A549 (cell line): ENCODE data around the gene MED13L. TPM values are rescaled to one million over a fixed set of nuclear protein-coding genes. Genes with fewer than 3 reads are reported as not detected.
A peak's percentile ranks its signal among the peaks of the same experiment; 100 is the strongest.

ENCODE experiments used
- ATAC-seq, 2 experiments: fragments of 200-7000 bp in 1 of 2; fragments of >200 bp in 1 of 2; cut with Nextera tagmentation in 1 of 2; cut with Tn5 transposase in 1 of 2; 3 replicates each; pipeline versions ENCODE4 v1.8.0 to v1.9.1; 2018 to 2020; ENCODE audit warnings: mild to moderate bottlenecking in 1 of 2, moderate library complexity in 1 of 2
- CTCF ChIA-PET: fragments of 300-600 bp; sonication (Branson Sonifier 250); formaldehyde crosslinking; extraction: SDS; loops from one replicate; lab custom pipeline; 2021; ENCODE audit warnings: antibody characterized with exemption, inconsistent platforms; lab: Yijun Ruan, JAX
- POLR2A ChIA-PET: fragments of 350-600 bp; formaldehyde crosslinking; extraction: SDS; loops from one replicate; lab custom pipeline; 2021; ENCODE audit warnings: antibody characterized with exemption, inconsistent platforms; lab: Yijun Ruan, JAX
- DNase-seq, 2 experiments: peaks; one replicate each; pipeline versions ENCODE4 v3.0.0 to v3.0.0-alpha.2; 2011 to 2016; ENCODE audit warnings: low read depth in 1 of 2, low spot score in 1 of 2
- FAIRE-seq: peaks from 2 replicates; lab custom pipeline; 2011; peaks lifted over from hg19 to GRCh38; lab: Jason Lieb, UNC
- H3K27ac ChIP-seq, 2 experiments: fragments of >200 bp; sonication (Bioruptor Twin); formaldehyde crosslinking; 3 replicates each; pipeline ENCODE4 v1.5.1; 2016 to 2017
- H3K4me1 ChIP-seq: fragments of >200 bp; sonication (Bioruptor Twin); formaldehyde crosslinking; 3 replicates; pipeline ENCODE4 v1.6.1; 2016
- H3K4me2 ChIP-seq: fragments of >200 bp; sonication (Bioruptor Twin); formaldehyde crosslinking; 3 replicates; pipeline ENCODE4 v1.6.1; 2016
- H3K4me3 ChIP-seq: fragments of >200 bp; sonication (Bioruptor Twin); formaldehyde crosslinking; 3 replicates; pipeline ENCODE4 v1.5.1; 2016
- H3K9me3 ChIP-seq: fragments of >200 bp; sonication (Bioruptor Twin); formaldehyde crosslinking; 3 replicates; pipeline ENCODE4 v1.6.1; 2016
- ATOH8 ChIP-seq: fragments of 250-450 bp; sonication (Bioruptor Pico); IDR thresholded peaks from 2 replicates; pipeline ENCODE4 v1.5.0; 2020; ENCODE audit warnings: low read depth, mild to moderate bottlenecking, moderate library complexity
- BCL3 ChIP-seq: fragments of >200 bp; sonication (Bioruptor Twin); formaldehyde crosslinking; IDR thresholded peaks from 3 replicates; pipeline ENCODE4 v1.6.1; 2016
- CHD2 ChIP-seq: fragments of 150-350 bp; IDR thresholded peaks from 2 replicates; pipeline ENCODE4 v1.6.1; 2014; ENCODE audit warnings: low read length; ENCODE audit not compliant: partially characterized antibody
- CTCF ChIP-seq: fragments of >200 bp; sonication (Bioruptor Twin); formaldehyde crosslinking; IDR thresholded peaks from 3 replicates; pipeline ENCODE4 v1.5.1; 2016
- E2F6 ChIP-seq: IDR thresholded peaks from 2 replicates; pipeline ENCODE4 v1.6.1; 2012; ENCODE audit warnings: low read depth, borderline replicate concordance
- EHMT2 ChIP-seq: fragments of 200-600 bp; sonication (generic); IDR thresholded peaks from 2 replicates; pipeline ENCODE4 v1.6.1; 2016; ENCODE audit warnings: antibody characterized with exemption, low read depth, mild to moderate bottlenecking, moderate library complexity
- ELK1 ChIP-seq: fragments of 150-350 bp; IDR thresholded peaks from 2 replicates; pipeline ENCODE4 v1.6.1; 2014; ENCODE audit warnings: low read depth, mild to moderate bottlenecking, low read length
- EP300 ChIP-seq, 2 experiments: fragments of >200 bp; sonication (Bioruptor Twin); formaldehyde crosslinking; IDR thresholded peaks; 2 replicates in 1 of 2; 3 replicates in 1 of 2; pipeline ENCODE4 v1.6.1; 2016 to 2017
- ESRRA ChIP-seq: fragments of 150-350 bp; IDR thresholded peaks from 2 replicates; pipeline ENCODE4 v1.6.1; 2014; ENCODE audit warnings: mild to moderate bottlenecking, low read length, borderline replicate concordance
- FOSB ChIP-seq: fragments of 250-450 bp; sonication (Bioruptor Pico); IDR thresholded peaks from 2 replicates; pipeline ENCODE4 v1.5.0; 2020; ENCODE audit warnings: mild to moderate bottlenecking, moderate library complexity
- FOXS1 ChIP-seq: fragments of 250-450 bp; sonication (Bioruptor Pico); IDR thresholded peaks from 2 replicates; pipeline ENCODE4 v1.5.0; 2020; ENCODE audit warnings: mild to moderate bottlenecking, moderate library complexity
- GATA3 ChIP-seq: IDR thresholded peaks from 2 replicates; pipeline ENCODE4 v1.6.1; 2012; ENCODE audit warnings: borderline replicate concordance
- HDAC2 ChIP-seq: fragments of 200-600 bp; sonication (generic); IDR thresholded peaks from 2 replicates; pipeline ENCODE4 v1.6.1; 2016
- HMGXB4 ChIP-seq: fragments of 250-450 bp; sonication (Bioruptor Pico); IDR thresholded peaks from 2 replicates; pipeline ENCODE4 v1.5.0; 2021; ENCODE audit warnings: mild to moderate bottlenecking, moderate library complexity, borderline replicate concordance
- HOXB5 ChIP-seq: fragments of 250-450 bp; sonication (Bioruptor Pico); IDR thresholded peaks from 2 replicates; pipeline ENCODE4 v1.5.0; 2020; ENCODE audit warnings: mild to moderate bottlenecking, moderate library complexity
- JUNB ChIP-seq: fragments of >200 bp; sonication (Bioruptor Twin); formaldehyde crosslinking; IDR thresholded peaks from 2 replicates; pipeline ENCODE4 v1.6.1; 2016
- KDM1A ChIP-seq: fragments of 200-600 bp; sonication (generic); IDR thresholded peaks from 2 replicates; pipeline ENCODE4 v1.6.1; 2016; ENCODE audit warnings: low read depth, mild to moderate bottlenecking
- MAZ ChIP-seq: fragments of 150-350 bp; IDR thresholded peaks from 2 replicates; pipeline ENCODE4 v1.6.1; 2014; ENCODE audit warnings: antibody characterized with exemption, low read depth, low read length, borderline replicate concordance
- NPAS2 ChIP-seq: fragments of 250-450 bp; sonication (Bioruptor Pico); IDR thresholded peaks from 2 replicates; pipeline ENCODE4 v1.8.0; 2022; ENCODE audit warnings: mild to moderate bottlenecking, moderate library complexity, borderline replicate concordance
- NR3C1 ChIP-seq: fragments of >200 bp; sonication (Bioruptor Twin); formaldehyde crosslinking; IDR thresholded peaks from 3 replicates; pipeline ENCODE4 v1.6.1; 2017
- POLR2A ChIP-seq: IDR thresholded peaks from 2 replicates; pipeline ENCODE4 v1.6.1; 2012; ENCODE audit warnings: mild to moderate bottlenecking, low read length
- POLR2AphosphoS2 ChIP-seq: conservative IDR thresholded peaks from 2 replicates; pipeline ENCODE4 v1.6.1; 2012; ENCODE audit warnings: low read length, improper control_type of control experiment, inconsistent platforms
- RARB ChIP-seq: fragments of 250-450 bp; sonication (Bioruptor Pico); IDR thresholded peaks from 2 replicates; pipeline ENCODE4 v1.8.0; 2021; ENCODE audit warnings: mild to moderate bottlenecking, moderate library complexity
- SREBF2 ChIP-seq: fragments of 450-650 bp; IDR thresholded peaks from 2 replicates; pipeline ENCODE4 v1.6.1; 2014; ENCODE audit warnings: mild to moderate bottlenecking, moderate library complexity
- TP53 ChIP-seq: fragments of 250-450 bp; sonication (Bioruptor Pico); IDR thresholded peaks from 2 replicates; pipeline ENCODE4 v1.5.0; 2021; ENCODE audit warnings: mild to moderate bottlenecking, moderate library complexity
- ZSCAN20 ChIP-seq: fragments of 250-450 bp; sonication (Bioruptor Pico); IDR thresholded peaks from 2 replicates; pipeline ENCODE4 v1.8.0; 2022; ENCODE audit warnings: mild to moderate bottlenecking, moderate library complexity
- WGBS: methylation state at CpG from one replicate; pipeline ENCODE4 v1.1.6; 2017; ENCODE audit errors: missing lambda C conversion rate; 5-methylcytosine and 5-hydroxymethylcytosine counted together
- polyA plus RNA-seq, 4 experiments: library from polyadenylated mRNA; depleted of rRNA in 3 of 4; stranded (reverse); fragments of >200 nt; fragmentation: RNase III in 1 of 4; extraction: RNeasy Plus Mini Kit Qiagen cat#74134 plus additional on column Dnase treatment in 1 of 4; gene quantifications; 2 replicates in 3 of 4; 3 replicates in 1 of 4; pipeline ENCODE4 v1.2.3, GENCODE V29; 2011 to 2017

The MED13L gene
- polyA plus RNA-seq, 2 of the 4 experiments (the other 2 are of a cell fraction) = 23.2 to 134 TPM

- POLR2A ChIA-PET = no interaction called here
- TF ChIP-seq KDM1A = no peak
- TF ChIP-seq JUNB = no peak
- no peak for TF ChIP-seq FOXS1 (CRISPR knock-in tag)
- TF ChIP-seq BCL3 = no peak
- TF ChIP-seq CHD2 = no peak
- TF ChIP-seq ATOH8 = no peak
- no peak for TF ChIP-seq POLR2AphosphoS2
- no peak for TF ChIP-seq HOXB5
- TF ChIP-seq POLR2A = no peak
- TF ChIP-seq EHMT2 = no peak
- Histone ChIP-seq H3K27ac (no peak overlapping the region), H3K4me3 (no peak overlapping the region), H3K4me2 (no peak overlapping the region), H3K4me1 (0 out of 3 replicates have a peak, but pooled peaks cover 4% of the 10 kb centered on the region), H3K9me3 (no peaks in the 10 kb centered on the region)
- WGBS = 65% methylated on average over 1 of the region's 1 CpG
- DNase-seq = no peak
- peak; percentile 51 for FAIRE-seq
- CTCF ChIA-PET = interaction anchor here (1.1 kb wide), 1 partner anchor 38 kb away, joined by 3 read pairs; no protein-coding TSS in a partner anchor
- ATAC-seq = no peak
Measured at GRCh38 chr12:116093915-116094314, 183.6 kb downstream of the MED13L start.

GRCh38 chr12:116092776-116093175, 184.7 kb downstream of the MED13L start:
- H3K4me3 ChIP-seq = no peak overlapping the region
- no peaks in the 10 kb centered on the region for H3K9me3 ChIP-seq
- no peak for ATAC-seq
- CTCF ChIA-PET = interaction anchor here (1.3 kb wide), 1 partner anchor 98 kb away, joined by 3 read pairs; no protein-coding TSS in a partner anchor
- WGBS = 92% methylated on average over 1 of the region's 1 CpG
- TF ChIP-seq RARB (CRISPR knock-in tag) (no peak), NPAS2 (CRISPR knock-in tag) (no peak), HDAC2 (no peak), ZSCAN20 (CRISPR knock-in tag) (no peak), SREBF2 (no peak), FOSB (no peak), TP53 (CRISPR knock-in tag) (no peak), CTCF (no peak)
- FAIRE-seq = no peak
- no peak for DNase-seq
- H3K4me2 ChIP-seq = no peak overlapping the region
- H3K4me1 ChIP-seq = 0 out of 3 replicates have a peak, but pooled peaks cover 8% of the 10 kb centered on the region
- POLR2A ChIA-PET = no interaction called here
- H3K27ac ChIP-seq = no peak overlapping the region

GRCh38 chr12:116092162-116092561, 185.3 kb downstream of the MED13L start:
- 91% methylated on average over 3 of the region's 3 CpGs for WGBS
- no peak for ATAC-seq
- ChIA-PET CTCF (interaction anchor here (0.7 to 1.3 kb wide), 3 partner anchors 15 to 98 kb away, joined by 3 read pairs; no protein-coding TSS in a partner anchor), POLR2A (no interaction called here)
- Histone ChIP-seq H3K4me3 (no peak overlapping the region), H3K4me2 (no peak overlapping the region), H3K9me3 (no peaks in the 10 kb centered on the region), H3K4me1 (0 out of 3 replicates have a peak, but pooled peaks cover 8% of the 10 kb centered on the region), H3K27ac (no peak overlapping the region)
- DNase-seq = no peak
- no peak for FAIRE-seq
- TF ChIP-seq ESRRA (no peak), JUNB (no peak), HMGXB4 (CRISPR knock-in tag) (no peak), GATA3 (no peak), NR3C1 (no peak), POLR2AphosphoS2 (no peak), MAZ (no peak), HDAC2 (no peak), ELK1 (no peak), EP300 (IDR thresholded peaks at IDR 0.05) (no peak), ZSCAN20 (CRISPR knock-in tag) (no peak), E2F6 (no peak)
